OCI-LY1 (cell line): ENCODE measurements around the gene PARD3B.

Source experiments
- CTCF ChIP-seq: fragments of 200-600 bp; sonication (generic), shearing (Covaris generic); IDR thresholded peaks from 2 replicates; pipeline ENCODE4 v1.5.1; 2017; ENCODE audit warnings: mild to moderate bottlenecking, antibody characterized with exemption, low read length, moderate library complexity, mixed read lengths
- EZH2 ChIP-seq: fragments of 200-600 bp; sonication (generic), shearing (Covaris generic); IDR thresholded peaks from 2 replicates; pipeline ENCODE4 v1.8.0; 2017; ENCODE audit warnings: borderline replicate concordance, mixed run types, mild to moderate bottlenecking, antibody characterized with exemption, low read length, moderate library complexity, mixed read lengths

DNA sequence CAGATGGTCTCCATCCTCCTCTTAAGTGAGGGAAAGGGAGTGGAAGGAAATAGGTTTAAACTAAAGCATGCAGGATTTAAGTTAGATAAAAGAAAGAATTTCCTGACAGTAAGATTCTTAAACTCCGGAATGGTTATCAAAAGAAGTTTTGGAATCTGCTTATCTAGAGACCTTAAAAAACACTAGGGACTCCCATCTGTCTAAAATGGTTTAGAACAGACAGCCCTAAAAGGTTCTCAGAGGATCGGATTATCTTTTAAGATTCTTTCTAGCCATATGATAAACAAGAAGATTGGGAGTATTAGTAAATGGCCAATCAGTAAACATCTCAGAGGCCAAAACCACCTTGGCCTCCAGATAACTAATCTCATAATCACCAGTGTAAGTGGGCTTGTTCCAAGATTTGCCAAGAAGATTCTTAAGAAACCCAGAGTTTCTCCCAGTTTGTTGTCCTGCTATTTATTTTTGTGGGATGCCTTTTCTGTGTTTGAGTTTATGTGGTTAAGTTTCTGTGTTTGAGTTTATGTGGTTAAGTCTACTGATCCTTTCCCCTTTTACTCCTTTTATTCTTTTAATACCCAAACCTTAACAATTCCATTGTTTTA, 822.2 kb downstream of the PARD3B start:
- TF ChIP-seq EZH2 (no peak), CTCF (no peak)
